Type B pancreatic cell (in vitro differentiated cells): ENCODE measurements around the gene PDCD1LG2. TPM values are rescaled to one million over a fixed set of nuclear protein-coding genes. Genes with fewer than 3 reads are reported as not detected.

ENCODE experiments used
- DNase-seq: peaks from one replicate; pipeline ENCODE4 v3.0.0; 2021; ENCODE audit warnings: mixed read lengths; ENCODE audit not compliant: unreplicated experiment; ENCODE audit errors: extremely low spot score
- H3K27ac Mint-ChIP-seq: 2 replicates; pipeline ENCODE4 v1.8.0; 2021; ENCODE audit warnings: mild to moderate bottlenecking, mixed read lengths
- H3K27me3 Mint-ChIP-seq: 2 replicates; pipeline ENCODE4 v1.8.0; 2021; ENCODE audit warnings: mixed read lengths
- H3K36me3 Mint-ChIP-seq: 2 replicates; pipeline ENCODE4 v1.8.0; 2021; ENCODE audit warnings: mixed read lengths
- H3K4me1 Mint-ChIP-seq: one replicate; pipeline ENCODE4 v1.8.0; 2021; ENCODE audit warnings: mixed read lengths; ENCODE audit not compliant: unreplicated experiment
- H3K4me3 Mint-ChIP-seq: 2 replicates; pipeline ENCODE4 v1.8.0; 2021; ENCODE audit warnings: mild to moderate bottlenecking, mixed read lengths
- H3K9me3 Mint-ChIP-seq: 2 replicates; pipeline ENCODE4 v1.8.0; 2021; ENCODE audit warnings: mixed read lengths
- CTCF ChIP-seq: fragments of 200-600 bp; sonication (generic); conservative IDR thresholded peaks from 2 replicates; pipeline ENCODE4 v1.5.0; 2021; ENCODE audit warnings: antibody characterized with exemption, mild to moderate bottlenecking
- total RNA-seq: library from RNA; stranded (reverse); gene quantifications from 2 replicates; pipeline ENCODE4 v1.2.1, GENCODE V29; 2021; ENCODE audit warnings: low replicate concordance

Gene PDCD1LG2
- total RNA-seq, 1 donor from 2014 or later, result not detected

GRCh38 chr9:5482194-5482593 is 28.1 kb upstream of the PDCD1LG2 start:
- TF ChIP-seq CTCF, result no peak
- no peak overlapping the region for H3K27ac Mint-ChIP-seq
- no peak overlapping the region for H3K4me3 Mint-ChIP-seq
- no peak for DNase-seq
- no peaks in the 10 kb centered on the region for H3K27me3 Mint-ChIP-seq
- H3K9me3 Mint-ChIP-seq, result no peaks in the 10 kb centered on the region
- no peaks in the 10 kb centered on the region for H3K4me1 Mint-ChIP-seq
- no peaks in the 10 kb centered on the region for H3K36me3 Mint-ChIP-seq

GRCh38 chr9:5483306-5483705 is 27.0 kb upstream of the PDCD1LG2 start:
- Mint-ChIP-seq H3K9me3 (no peaks in the 10 kb centered on the region), H3K4me3 (no peak overlapping the region), H3K4me1 (no peaks in the 10 kb centered on the region), H3K27ac (no peak overlapping the region), H3K27me3 (no peaks in the 10 kb centered on the region), H3K36me3 (no peaks in the 10 kb centered on the region)
- no peak for DNase-seq
- no peak for TF ChIP-seq CTCF

GRCh38 chr9:5485378-5486085 is 24.8 kb upstream of the PDCD1LG2 start:
- Mint-ChIP-seq H3K27ac (no peak overlapping the region), H3K4me1 (no peaks in the 10 kb centered on the region)

GRCh38 chr9:5486988-5487387 is 23.3 kb upstream of the PDCD1LG2 start:
- no peak for TF ChIP-seq CTCF
- Mint-ChIP-seq H3K27ac (no peak overlapping the region), H3K9me3 (no peaks in the 10 kb centered on the region), H3K36me3 (no peaks in the 10 kb centered on the region), H3K4me3 (no peak overlapping the region), H3K27me3 (no peaks in the 10 kb centered on the region), H3K4me1 (no peaks in the 10 kb centered on the region)
- DNase-seq, result no peak

More at GRCh38 chr9:5485378-5486085, 24.8 kb upstream of the PDCD1LG2 start:
- Mint-ChIP-seq H3K9me3 (no peaks in the 10 kb centered on the region), H3K4me3 (no peak overlapping the region), H3K27me3 (no peaks in the 10 kb centered on the region), H3K36me3 (no peaks in the 10 kb centered on the region)
- TF ChIP-seq CTCF, result no peak
- DNase-seq, result no peak

GRCh38 chr9:5488221-5489008 is 21.9 kb upstream of the PDCD1LG2 start:
- Mint-ChIP-seq H3K9me3 (no peaks in the 10 kb centered on the region), H3K27ac (no peak overlapping the region), H3K4me1 (no peaks in the 10 kb centered on the region), H3K27me3 (no peaks in the 10 kb centered on the region), H3K4me3 (no peak overlapping the region), H3K36me3 (no peaks in the 10 kb centered on the region)
- no peak for DNase-seq
- TF ChIP-seq CTCF, result no peak
